GM12801 (cell line): ENCODE measurements around the gene RAB7B.

Experiments
- CTCF ChIP-seq: IDR thresholded peaks from one replicate; pipeline ENCODE4 v1.5.1; 2011; ENCODE audit warnings: control low read depth; ENCODE audit not compliant: insufficient read length; ENCODE audit errors: extremely low read depth

The RAB7B gene

GRCh38 chr1:205939690-205940330, 63.4 kb downstream of the RAB7B start:
- TF ChIP-seq CTCF, result no peak

- TF ChIP-seq CTCF, result no peak
These were observed 64.5 kb downstream of the RAB7B start for GRCh38 chr1:205938682-205939081.

GRCh38 chr1:205936846-205937586, 66.2 kb downstream of the RAB7B start:
- no peak for TF ChIP-seq CTCF

GRCh38 chr1:205936311-205936710, 66.9 kb downstream of the RAB7B start:
- no peak for TF ChIP-seq CTCF

- TF ChIP-seq CTCF, result no peak
These were observed 67.3 kb downstream of the RAB7B start for GRCh38 chr1:205935869-205936268.

- no peak for TF ChIP-seq CTCF
These were observed 68.4 kb downstream of the RAB7B start for GRCh38 chr1:205934788-205935187.

GRCh38 chr1:205933671-205934618, 69.2 kb downstream of the RAB7B start:
- TF ChIP-seq CTCF, result no peak
